IPS DF 4.7 (cell line): ENCODE measurements around the gene ETV6.
"Not testable (repeated sequence)": the region's sequence is repeated elsewhere in the genome, so short reads cannot be mapped to it uniquely, and the experiment has no call there.

ENCODE experiments used
- DNase-seq: peaks from one replicate; pipeline ENCODE4 v3.0.0-alpha.2; 2013; ENCODE audit warnings: low spot score; ENCODE audit errors: extremely low read depth

Gene ETV6

GRCh38 chr12:11667171-11667570 is 17.7 kb downstream of the ETV6 start:
- DNase-seq, result no peak

DNA sequence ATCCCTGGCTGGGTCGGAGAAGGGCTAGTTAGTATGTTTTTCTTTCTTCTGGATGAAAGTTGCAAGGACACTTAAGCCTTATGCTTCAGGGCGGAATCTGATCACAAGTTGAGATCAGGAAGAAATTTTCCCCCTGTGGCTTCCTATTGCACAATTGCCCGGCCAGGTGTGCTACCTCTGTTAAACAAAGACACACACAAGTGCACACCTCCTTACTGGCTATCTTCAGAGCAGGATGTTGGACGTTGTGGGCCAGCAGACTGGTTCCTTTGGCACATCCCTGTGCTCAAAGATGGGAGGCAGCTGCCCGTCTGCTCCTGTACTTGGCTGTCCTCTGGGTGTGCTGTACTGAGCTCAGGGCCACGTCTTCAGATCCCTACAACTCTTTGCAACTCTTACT is 19.1 kb downstream of the ETV6 start:
- no peak for DNase-seq

DNA sequence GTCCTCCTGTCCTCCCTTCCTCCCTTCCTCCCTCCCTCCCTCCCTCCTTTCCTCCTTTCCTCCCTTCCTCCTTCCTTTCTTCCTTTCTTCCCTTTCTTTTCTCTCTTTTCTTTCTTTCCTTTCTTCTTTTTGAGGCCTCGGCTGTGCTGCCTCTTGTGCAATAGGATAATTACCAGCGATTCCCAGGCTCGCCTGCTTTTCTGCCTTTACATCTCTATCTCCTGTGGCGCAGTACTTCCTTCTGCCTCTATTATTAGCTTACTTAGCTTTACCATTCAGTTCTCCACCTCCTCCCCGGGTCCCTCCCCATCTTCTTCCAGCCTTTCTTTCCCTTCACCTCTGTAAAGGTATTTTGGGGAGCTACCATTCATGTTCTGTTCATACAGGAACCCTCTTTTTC is 19.9 kb downstream of the ETV6 start:
- DNase-seq, result no peak

DNA sequence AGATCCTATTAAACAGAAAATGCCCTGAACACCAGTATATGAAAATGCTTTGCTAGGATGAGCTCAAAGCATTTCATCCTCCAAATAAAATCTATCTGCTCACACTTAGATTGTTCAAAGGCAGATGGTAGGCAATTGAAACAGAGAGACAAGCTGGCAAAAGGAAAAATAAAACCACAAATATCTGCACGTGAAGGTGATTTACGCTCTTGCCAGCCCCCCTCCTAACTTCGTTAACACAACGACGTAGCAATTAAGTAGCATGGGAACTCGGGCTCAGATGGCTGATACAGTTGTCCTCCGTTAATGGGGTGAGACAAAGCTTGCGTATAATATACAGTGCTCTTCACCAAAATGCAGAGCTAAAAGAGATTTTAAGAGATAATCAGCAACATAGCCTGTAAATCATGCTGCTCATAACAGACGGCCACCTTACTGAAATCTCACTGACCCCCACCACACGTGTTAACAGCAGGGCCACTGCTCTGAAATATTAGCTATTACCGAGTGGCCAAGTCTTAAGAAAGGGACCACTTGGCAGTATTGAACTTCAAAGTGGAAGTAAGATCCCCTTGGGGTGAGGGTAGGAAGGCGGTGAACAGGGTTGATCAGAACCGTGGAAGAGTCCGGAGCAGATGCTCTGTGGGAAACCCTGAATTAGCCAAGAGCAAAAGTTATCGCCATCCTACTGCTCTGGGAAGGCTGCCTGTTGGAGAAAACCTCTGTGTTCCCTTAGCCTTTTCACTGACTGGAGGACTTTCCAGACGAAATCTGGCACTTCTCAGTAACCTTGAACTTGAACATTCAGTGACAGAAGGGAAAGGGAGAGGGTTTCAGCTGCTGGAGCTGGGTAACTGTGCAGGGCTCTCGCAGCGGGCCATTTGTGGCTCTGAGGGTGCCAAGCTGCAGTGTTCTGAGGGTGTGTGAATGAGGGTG is 23.1 kb downstream of the ETV6 start:
- no peak for DNase-seq

GRCh38 chr12:11673666-11674461 is 24.4 kb downstream of the ETV6 start:
- DNase-seq, result no peak

GRCh38 chr12:11674894-11675390 is 25.5 kb downstream of the ETV6 start:
- no peak for DNase-seq

DNA sequence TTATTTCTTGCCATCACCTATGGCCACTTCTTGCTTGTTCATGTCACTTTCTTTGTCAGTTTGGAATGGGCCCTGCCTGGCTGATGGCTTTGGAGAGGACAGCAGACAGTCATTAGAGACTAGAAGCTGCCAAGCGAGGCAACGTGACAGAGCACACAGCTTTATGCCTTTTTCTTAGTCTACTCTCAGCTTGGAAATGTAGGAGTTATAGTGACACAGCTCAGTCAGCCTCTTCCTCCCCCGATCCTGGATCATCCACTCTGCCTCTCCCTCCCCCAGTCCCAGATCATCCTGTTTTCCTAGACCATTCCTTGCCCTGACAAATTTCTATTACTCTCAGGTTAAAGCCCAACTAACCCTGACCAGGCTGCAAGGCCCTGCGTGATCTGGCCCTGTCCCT is 26.6 kb downstream of the ETV6 start:
- DNase-seq, result no peak

DNA sequence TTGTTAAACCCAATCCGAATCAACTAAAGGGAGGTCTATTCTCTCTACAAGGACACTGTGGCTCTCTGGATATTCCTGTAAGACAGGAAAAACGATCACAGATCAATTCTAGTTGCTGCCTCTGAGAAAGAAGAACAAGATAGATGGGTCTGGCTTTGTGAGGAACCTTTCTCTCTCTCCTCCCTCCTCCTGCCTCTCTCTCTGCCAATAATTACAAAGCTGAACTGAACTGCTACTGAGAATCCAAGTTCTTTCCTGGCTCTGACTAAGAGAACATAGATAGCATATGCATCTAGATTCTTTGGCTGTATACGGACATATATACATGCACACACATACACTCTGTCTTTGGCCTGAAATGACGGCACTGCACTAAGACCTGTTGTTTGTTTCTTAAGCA is 27.6 kb downstream of the ETV6 start:
- DNase-seq, result no peak

- no peak for DNase-seq
Measured at GRCh38 chr12:11677752-11678151, 28.3 kb downstream of the ETV6 start.

DNA sequence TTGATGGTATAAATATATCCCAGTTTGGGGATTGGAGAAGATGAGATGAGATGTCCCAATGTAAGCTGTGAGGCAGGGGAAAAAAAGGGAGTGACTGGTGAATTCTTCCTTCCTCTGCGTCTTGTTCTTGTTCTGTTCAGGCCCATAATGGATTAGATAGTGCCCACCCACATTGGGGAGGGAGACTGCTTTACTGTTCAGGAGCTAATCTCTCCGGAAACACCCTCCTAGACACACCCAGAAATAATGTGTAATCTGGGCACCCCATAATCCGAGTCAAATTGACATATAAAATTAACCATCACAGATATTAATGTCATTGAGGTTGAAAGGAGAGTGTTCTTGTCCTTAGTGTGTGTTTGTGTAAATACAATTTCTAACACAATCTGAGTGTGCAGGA is 29.3 kb downstream of the ETV6 start:
- no peak for DNase-seq

GRCh38 chr12:11681207-11681606 is 31.7 kb downstream of the ETV6 start:
- no peak for DNase-seq

GRCh38 chr12:11681695-11682094 is 32.2 kb downstream of the ETV6 start:
- DNase-seq, result not testable (repeated sequence)

DNA sequence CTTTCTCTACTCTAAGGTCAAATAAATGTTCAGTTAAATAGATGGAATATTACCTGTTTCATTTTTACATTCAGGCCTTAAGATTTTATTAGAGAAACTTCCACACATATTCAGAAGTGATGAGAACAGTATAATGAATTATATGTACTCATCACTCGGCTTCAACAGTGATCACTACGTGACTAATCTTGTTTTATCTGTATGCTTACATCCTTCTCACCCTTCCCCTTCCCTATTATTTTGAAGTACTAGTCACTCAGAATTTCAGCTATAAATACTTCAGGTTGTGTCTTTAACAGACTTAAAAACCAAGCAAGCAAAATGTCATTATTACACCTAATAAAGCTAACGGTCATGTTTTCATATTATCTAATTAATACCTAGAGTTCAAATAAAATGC is 34.9 kb downstream of the ETV6 start:
- no peak for DNase-seq

DNA sequence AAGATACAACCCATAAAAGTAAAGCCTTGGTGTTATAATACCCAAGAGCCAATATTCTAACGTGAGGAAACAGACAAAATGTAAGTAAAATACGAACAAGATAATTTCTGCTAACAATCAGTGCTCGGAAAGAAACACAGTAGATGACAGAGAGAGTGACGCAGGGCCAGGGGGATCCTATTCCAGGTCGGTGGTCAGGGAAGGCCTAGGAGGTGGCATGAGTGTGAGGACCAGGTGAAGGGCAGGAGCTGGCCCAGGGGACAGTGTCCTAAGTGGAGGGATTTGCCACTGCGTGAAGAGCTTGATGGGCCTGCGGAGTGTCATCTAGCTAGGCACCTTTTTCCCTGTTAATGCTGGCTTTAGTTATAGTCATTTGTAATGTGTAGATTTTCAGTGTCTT is 35.3 kb downstream of the ETV6 start:
- no peak for DNase-seq

- DNase-seq, result no peak
Measured at GRCh38 chr12:11685316-11685715, 35.8 kb downstream of the ETV6 start.

GRCh38 chr12:11685716-11686115 is 36.2 kb downstream of the ETV6 start:
- no peak for DNase-seq

DNA sequence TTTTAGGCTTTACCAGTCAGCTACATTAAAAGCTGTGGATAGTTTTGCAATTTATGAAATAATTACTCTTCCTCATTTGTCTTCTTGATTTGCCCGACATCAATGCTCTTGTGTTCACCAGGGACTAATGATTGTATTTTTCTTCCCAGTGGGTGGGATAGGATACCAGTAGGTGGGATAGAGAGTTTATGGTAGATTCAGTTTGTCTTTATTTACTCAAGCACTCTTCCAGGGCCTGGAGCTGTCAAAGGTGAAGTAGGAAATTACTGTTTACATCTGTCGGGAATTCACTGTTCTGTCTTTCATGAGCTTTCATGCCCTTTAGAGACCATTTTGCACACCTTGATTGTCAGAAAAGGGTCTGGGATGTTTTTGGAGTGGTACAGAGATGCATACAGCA is 36.6 kb downstream of the ETV6 start:
- DNase-seq, result no peak

- no peak for DNase-seq
Measured at GRCh38 chr12:11687528-11687927, 38.1 kb downstream of the ETV6 start.

- no peak for DNase-seq
Measured at GRCh38 chr12:11688379-11688778, 38.9 kb downstream of the ETV6 start.

DNA sequence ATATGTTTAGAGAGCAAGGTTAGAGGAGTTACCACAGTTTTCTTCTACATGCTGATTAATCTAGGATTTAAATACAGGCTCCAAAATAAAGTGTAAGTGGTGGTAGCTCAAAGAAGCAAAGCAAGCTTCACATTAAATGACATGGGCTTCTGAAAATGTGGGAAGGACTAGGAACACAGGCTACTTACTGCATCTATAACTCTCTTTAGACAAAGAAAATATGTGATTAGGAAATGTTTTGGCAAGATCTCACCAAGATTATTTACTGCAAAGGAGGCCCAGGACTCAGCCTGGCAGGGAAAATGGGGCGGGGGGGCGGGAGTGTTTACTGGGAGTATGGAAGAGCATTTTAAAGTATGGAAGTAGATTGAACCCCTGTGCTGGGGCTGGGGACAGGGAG is 39.4 kb downstream of the ETV6 start:
- DNase-seq, result no peak

- DNase-seq, result no peak
Measured at GRCh38 chr12:11689591-11690186, 40.2 kb downstream of the ETV6 start.

GRCh38 chr12:11693067-11693466 is 43.6 kb downstream of the ETV6 start:
- DNase-seq, result no peak
